HepG2 (cell line): ENCODE results near the gene CCDC170. TPM values are rescaled to one million over a fixed set of nuclear protein-coding genes. Genes with fewer than 3 reads are reported as not detected.

Experiments used
- ATAC-seq: fragments of 200-7000 bp; cut with Tn5 transposase; 3 replicates; pipeline ENCODE4 v1.9.1; 2020; ENCODE audit warnings: mild to moderate bottlenecking, moderate library complexity
- BruUV-seq: library from RNA; stranded (reverse); fragments of 400-500 nt; replicated peaks from 2 replicates; lab custom pipeline; 2021; lab: Mats Ljungman, UMichigan
- CTCF ChIA-PET: fragments of 300-600 bp; formaldehyde crosslinking; extraction: SDS; loops from one replicate; lab custom pipeline; 2021; ENCODE audit warnings: low total read pairs, inconsistent platforms, low intra/inter-chr PET ratio; lab: Yijun Ruan, JAX
- POLR2A ChIA-PET: fragments of 350-600 bp; sonication (Branson Sonifier 250); formaldehyde crosslinking; loops from one replicate; lab custom pipeline; 2020; ENCODE audit warnings: antibody characterized with exemption, inconsistent platforms; lab: Yijun Ruan, JAX
- DNase-seq: peaks from one replicate; pipeline ENCODE4 v3.0.0-alpha.2; 2015; ENCODE audit warnings: low spot score
- FAIRE-seq: peaks from 3 replicates; lab custom pipeline; 2011; peaks lifted over from hg19 to GRCh38; lab: Jason Lieb, UNC
- H2AFZ ChIP-seq: one replicate; pipeline ENCODE4 v1.6.1; 2011; ENCODE audit warnings: low read length, inconsistent platforms
- H3K27ac ChIP-seq: fragments of 300-600 bp; 3 replicates; pipeline ENCODE4 v1.8.0; 2011; ENCODE audit warnings: mixed run types, mild to moderate bottlenecking, mixed read lengths, low read length, inconsistent platforms; ENCODE audit not compliant: insufficient read depth; ENCODE audit errors: extremely low read length
- H3K27me3 ChIP-seq, 2 experiments: fragments of 200-600 bp in 1 of 2; 2 replicates in 1 of 2; 3 replicates in 1 of 2; pipeline versions ENCODE4 v1.6.0 to v1.8.0; 2011; ENCODE audit warnings: low read length in 2 of 2, mild to moderate bottlenecking in 2 of 2, moderate library complexity in 2 of 2, inconsistent platforms in 1 of 2; ENCODE audit not compliant: insufficient read depth in 2 of 2, control insufficient read depth in 1 of 2
- H3K36me3 ChIP-seq, 2 experiments: fragments of 200-600 bp in 1 of 2; replicated peaks in 1 of 2; 2 replicates in 1 of 2; 3 replicates in 1 of 2; pipeline versions ENCODE4 v1.5.1 to v1.8.0; 2011; ENCODE audit warnings: low read length in 2 of 2, inconsistent platforms in 1 of 2; ENCODE audit not compliant: insufficient read depth in 2 of 2, control insufficient read depth in 1 of 2
- H3K4me1 ChIP-seq: 2 replicates; pipeline ENCODE4 v1.5.1; 2012; ENCODE audit warnings: low read length, inconsistent platforms; ENCODE audit not compliant: insufficient read depth
- H3K4me2 ChIP-seq: 2 replicates; pipeline ENCODE4 v1.6.0; 2011; ENCODE audit warnings: low read depth, low read length, inconsistent platforms
- H3K4me3 ChIP-seq, 3 experiments: fragments of 200-600 bp in 1 of 3; sonication (generic), shearing (Covaris generic) in 1 of 3; replicated peaks in 1 of 3; 2 replicates each; pipeline ENCODE4 v1.5.1; 2011 to 2016; ENCODE audit warnings: low read length in 3 of 3, inconsistent platforms in 2 of 3, low read depth in 2 of 3, mild to moderate bottlenecking in 2 of 3, control low read depth in 1 of 3, mixed read lengths in 1 of 3; ENCODE audit not compliant: insufficient read depth in 1 of 3
- H3K79me2 ChIP-seq: one replicate; pipeline ENCODE4 v1.6.1; 2011; ENCODE audit warnings: low read length, inconsistent platforms; ENCODE audit not compliant: insufficient read depth
- H3K9ac ChIP-seq: 2 replicates; pipeline ENCODE4 v1.6.0; 2011; ENCODE audit warnings: mild to moderate bottlenecking, low read depth, low read length, inconsistent platforms; ENCODE audit not compliant: insufficient read depth
- H3K9me3 ChIP-seq: 2 replicates; pipeline ENCODE4 v1.5.1; 2012; ENCODE audit warnings: mild to moderate bottlenecking, low read length
- H4K20me1 ChIP-seq: 2 replicates; pipeline ENCODE4 v1.6.0; 2011; ENCODE audit warnings: inconsistent platforms, mild to moderate bottlenecking, low read length, moderate library complexity; ENCODE audit not compliant: insufficient read depth
- HNRNPK ChIP-seq: fragments of 200-400 bp; formaldehyde crosslinking; IDR thresholded peaks from 2 replicates; pipeline ENCODE4 v1.6.1; 2018; ENCODE audit warnings: low read length, low read depth, moderate library complexity, mild to moderate bottlenecking; ENCODE audit not compliant: poor library complexity, severe bottlenecking
- HOXA3 ChIP-seq: sonication (generic); formaldehyde crosslinking; IDR thresholded peaks from 2 replicates; pipeline ENCODE4 v1.5.0; 2020; ENCODE audit warnings: missing genetic modification reagents
- HOXD1 ChIP-seq: sonication (generic); formaldehyde crosslinking; IDR thresholded peaks from 2 replicates; pipeline ENCODE4 v1.5.0; 2020; ENCODE audit warnings: missing genetic modification reagents
- JDP2 ChIP-seq: sonication (generic); formaldehyde crosslinking; IDR thresholded peaks from 2 replicates; pipeline ENCODE4 v1.8.1; 2022; ENCODE audit warnings: missing genetic modification reagents, borderline replicate concordance
- PITX1 ChIP-seq: sonication (generic); formaldehyde crosslinking; IDR thresholded peaks from 2 replicates; pipeline ENCODE4 v1.5.1; 2020; ENCODE audit warnings: mild to moderate bottlenecking, missing genetic modification reagents
- RAD51 ChIP-seq: fragments of 450-650 bp; IDR thresholded peaks from 2 replicates; pipeline ENCODE4 v1.6.1; 2016; ENCODE audit warnings: borderline replicate concordance
- STAG1 ChIP-seq: sonication (generic); formaldehyde crosslinking; IDR thresholded peaks from 2 replicates; pipeline ENCODE4 v1.4.0; 2020; ENCODE audit warnings: missing genetic modification reagents
- TARDBP ChIP-seq: sonication (generic); formaldehyde crosslinking; IDR thresholded peaks from 2 replicates; pipeline ENCODE4 v1.8.0; 2022; ENCODE audit warnings: mild to moderate bottlenecking, missing genetic modification reagents
- ZIK1 ChIP-seq: sonication (generic); formaldehyde crosslinking; IDR thresholded peaks from 2 replicates; pipeline ENCODE4 v1.5.0; 2020; ENCODE audit warnings: mild to moderate bottlenecking, low read depth, missing genetic modification reagents, borderline replicate concordance
- ZNF10 ChIP-seq: sonication (generic); formaldehyde crosslinking; IDR thresholded peaks from 2 replicates; pipeline ENCODE4 v1.4.0; 2020; ENCODE audit warnings: mild to moderate bottlenecking, low read depth, missing genetic modification reagents, borderline replicate concordance
- ZNF547 ChIP-seq: sonication (generic); formaldehyde crosslinking; IDR thresholded peaks from 2 replicates; pipeline ENCODE4 v1.5.1; 2020; ENCODE audit warnings: mild to moderate bottlenecking, missing genetic modification reagents
- ZNF841 ChIP-seq: sonication (generic); formaldehyde crosslinking; IDR thresholded peaks from 2 replicates; pipeline ENCODE4 v1.8.1; 2023; ENCODE audit warnings: missing genetic modification reagents, borderline replicate concordance
- WGBS: methylation state at CpG from one replicate; pipeline ENCODE4 v1.1.6; 2017; ENCODE audit warnings: low lambda C conversion rate; 5-methylcytosine and 5-hydroxymethylcytosine counted together
- in situ Hi-C: cut with HindIII; loops from 2 replicates; pipeline ENCODE4 v1.10.0; 2017; ENCODE audit warnings: low pct_unique_long_range_greater_than_20kb; ENCODE audit not compliant: extremely low pct_ligation_motif_present
- intact Hi-C: fragments of 100-400 bp; cut with micrococcal nuclease; formaldehyde crosslinking; loops from one replicate; pipeline ENCODE4 v1.10.0; 2022; ENCODE audit not compliant: unreplicated experiment
- polyA plus RNA-seq, 8 experiments: library from polyadenylated mRNA; depleted of rRNA in 3 of 8; stranded (reverse) in 7 of 8; unstranded in 1 of 8; fragments of >200 nt; fragmentation: Illumina TruSeq in 4 of 8; extraction: Trizol in 4 of 8; gene quantifications; 2 replicates each; pipeline versions ENCODE4 v1.2.1 to v1.2.3, GENCODE V29; 2011 to 2016; ENCODE audit warnings: low read depth in 4 of 8, missing spikeins in 1 of 8, mixed read lengths in 1 of 8; ENCODE audit not compliant: insufficient read depth in 1 of 8
- total RNA-seq, 5 experiments: library from RNA; depleted of rRNA; stranded (reverse); fragments of >200 nt; fragmentation: Illumina TruSeq; extraction: Trizol; gene quantifications; 2 replicates each; pipeline ENCODE4 v1.2.3, GENCODE V29; 2016; ENCODE audit warnings: low read depth in 1 of 5
- TF ChIP-seq, protein P1 (sequence below), 2 experiments: sonication (generic) in 1 of 2; formaldehyde crosslinking in 1 of 2; IDR thresholded peaks; 2 replicates each; pipeline versions ENCODE4 v1.4.0 to v1.6.1; 2018 to 2020; ENCODE audit warnings: missing genetic modification reagents in 2 of 2, borderline replicate concordance in 1 of 2, low read depth in 1 of 2, mild to moderate bottlenecking in 1 of 2, missing biosample characterization in 1 of 2
- TF ChIP-seq, protein P2 (sequence below): sonication (generic); formaldehyde crosslinking; IDR thresholded peaks from 2 replicates; pipeline ENCODE4 v1.4.0; 2020; ENCODE audit warnings: missing genetic modification reagents, mild to moderate bottlenecking, borderline replicate concordance
- TF ChIP-seq, protein P3 (sequence below): IDR thresholded peaks from 2 replicates; pipeline ENCODE4 v1.6.1; 2016; ENCODE audit warnings: low read depth, borderline replicate concordance

The CCDC170 gene
- total and polyA plus RNA-seq, 2 of the 13 experiments (the other 11 are each of a cell fraction or from before 2014, with no cell fraction given) = 0.90 to 5.1 TPM

DNA sequence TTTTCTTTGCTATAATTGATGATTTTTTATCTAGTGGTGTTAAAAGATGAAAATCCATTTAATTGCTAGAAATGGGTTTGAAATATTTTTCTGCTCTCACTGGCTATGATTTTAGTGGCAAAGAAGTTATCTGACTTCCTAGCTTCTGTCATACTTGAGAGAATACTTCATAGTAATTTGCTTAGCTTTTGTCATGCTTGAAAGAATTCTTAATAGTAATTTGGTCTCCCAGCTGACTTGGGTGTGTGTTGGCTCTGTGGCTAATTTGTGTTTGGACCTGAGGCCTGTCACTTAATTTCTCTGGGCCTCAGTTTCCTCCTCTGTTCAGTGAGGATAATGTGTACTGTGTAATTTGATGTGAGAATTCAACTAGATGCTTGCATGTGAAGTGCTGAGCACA lies 29.1 kb upstream of the CCDC170 start:
- H3K36me3 ChIP-seq = peaks cover 10 to 55% of the 10 kb centered on the region in 2 experiments

DNA sequence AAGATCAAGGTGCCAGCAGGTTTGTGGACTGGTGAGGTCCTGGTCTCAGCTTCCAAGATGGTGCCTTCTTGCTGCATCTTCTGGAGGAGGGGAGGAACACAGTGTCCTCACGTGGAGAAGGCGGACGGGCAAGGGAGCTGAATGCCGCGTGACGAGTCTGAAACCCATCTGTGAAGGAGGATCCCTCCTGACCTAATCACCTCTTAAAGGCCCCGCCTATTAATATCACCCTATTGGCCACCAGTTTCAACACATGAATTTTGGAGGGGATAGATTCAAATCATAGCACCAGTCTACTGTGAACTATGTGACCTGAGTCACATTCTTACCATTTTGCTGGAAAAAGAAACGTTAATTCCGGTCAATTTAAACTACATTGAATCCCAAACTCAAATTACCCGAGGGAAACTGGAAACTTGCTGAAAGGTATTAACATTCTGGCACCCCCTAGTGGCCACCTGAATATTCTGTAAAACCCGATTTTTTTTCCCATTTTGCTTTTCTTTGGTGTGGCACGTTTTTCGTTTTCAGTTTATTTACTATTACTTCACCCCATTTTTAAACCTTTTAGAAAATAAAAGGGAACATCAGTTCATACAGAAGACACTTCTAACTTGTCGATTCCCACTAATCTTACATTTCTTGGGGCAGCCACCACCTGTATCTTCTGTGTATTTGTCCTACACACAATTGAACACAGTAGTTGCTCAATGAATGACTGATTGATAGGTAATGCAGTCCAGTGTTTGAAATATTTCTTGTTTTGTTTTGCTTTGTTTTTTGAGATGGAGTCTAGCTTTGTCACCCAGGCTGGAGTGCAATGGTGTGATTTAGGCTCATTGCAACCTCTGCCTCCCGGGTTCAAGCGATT lies 17.9 kb upstream of the CCDC170 start:
- H3K9ac ChIP-seq = no peak overlapping the region
- H3K27me3 ChIP-seq = no peaks in the 10 kb centered on the region
- no peaks in the 10 kb centered on the region for H3K79me2 ChIP-seq
- peaks cover 11% of the 10 kb centered on the region for H3K4me1 ChIP-seq
- H3K27ac ChIP-seq = no peak overlapping the region
- CTCF ChIA-PET = interaction anchor here (1.1 to 3.0 kb wide), 4 partner anchors 35 to 69 kb away, joined by 5 to 23 read pairs (median 11); no protein-coding TSS in a partner anchor
- H3K9me3 ChIP-seq = no peaks in the 10 kb centered on the region
- H3K4me3 ChIP-seq = peak overlapping the region in 2 of 3 experiments; percentile 18 to 38; a peak in 2 of 6 replicates
- H4K20me1 ChIP-seq = no peaks in the 10 kb centered on the region
- no TSS peak for BruUV-seq
- H3K36me3 ChIP-seq = no peaks in the 10 kb centered on the region; a peak in 1 of 5 replicates
- H2AFZ ChIP-seq = peak overlapping the region; percentile 88
- FAIRE-seq (peak; percentile 90), DNase-seq (peak; percentile 57), ATAC-seq (peak; percentile 72)
- peak overlapping the region; percentile 69 for H3K4me2 ChIP-seq
- POLR2A ChIA-PET = no interaction called here
- 43% methylated on average over 16 of the region's 16 CpGs for WGBS
- in situ Hi-C loops (loop anchor here (5.0 to 10.0 kb wide), 2 partner anchors 34 to 61 kb away; no protein-coding TSS in a partner anchor), intact Hi-C loops (loop anchor here (1.0 kb wide), 3 partner anchors 35 to 70 kb away; no protein-coding TSS in a partner anchor)
- TF ChIP-seq, protein P1, sequence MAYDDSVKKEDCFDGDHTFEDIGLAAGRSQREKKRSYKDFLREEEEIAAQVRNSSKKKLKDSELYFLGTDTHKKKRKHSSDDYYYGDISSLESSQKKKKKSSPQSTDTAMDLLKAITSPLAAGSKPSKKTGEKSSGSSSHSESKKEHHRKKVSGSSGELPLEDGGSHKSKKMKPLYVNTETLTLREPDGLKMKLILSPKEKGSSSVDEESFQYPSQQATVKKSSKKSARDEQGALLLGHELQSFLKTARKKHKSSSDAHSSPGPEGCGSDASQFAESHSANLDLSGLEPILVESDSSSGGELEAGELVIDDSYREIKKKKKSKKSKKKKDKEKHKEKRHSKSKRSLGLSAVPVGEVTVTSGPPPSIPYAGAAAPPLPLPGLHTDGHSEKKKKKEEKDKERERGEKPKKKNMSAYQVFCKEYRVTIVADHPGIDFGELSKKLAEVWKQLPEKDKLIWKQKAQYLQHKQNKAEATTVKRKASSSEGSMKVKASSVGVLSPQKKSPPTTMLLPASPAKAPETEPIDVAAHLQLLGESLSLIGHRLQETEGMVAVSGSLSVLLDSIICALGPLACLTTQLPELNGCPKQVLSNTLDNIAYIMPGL (CRISPR knock-in tag; IDR thresholded peaks at IDR 0.05; ENCODE audit: borderline replicate concordance in 1 of 2, low read depth in 1 of 2) = 0 out of 4 replicates have a peak, but pooled peaks of 1 of the 2 experiments have one; percentile 22
- no peak for TF ChIP-seq ZNF841 (CRISPR knock-in tag)
- peak; percentile 76 for TF ChIP-seq STAG1 (CRISPR knock-in tag)
- TF ChIP-seq TARDBP = 0 out of 2 replicates have a peak, but pooled peaks have one; percentile 38
- TF ChIP-seq ZNF547 (CRISPR knock-in tag) = peak; percentile 24; the same call in 1 of the 2 replicates
- TF ChIP-seq ZIK1 = no peak
- TF ChIP-seq, protein P2, sequence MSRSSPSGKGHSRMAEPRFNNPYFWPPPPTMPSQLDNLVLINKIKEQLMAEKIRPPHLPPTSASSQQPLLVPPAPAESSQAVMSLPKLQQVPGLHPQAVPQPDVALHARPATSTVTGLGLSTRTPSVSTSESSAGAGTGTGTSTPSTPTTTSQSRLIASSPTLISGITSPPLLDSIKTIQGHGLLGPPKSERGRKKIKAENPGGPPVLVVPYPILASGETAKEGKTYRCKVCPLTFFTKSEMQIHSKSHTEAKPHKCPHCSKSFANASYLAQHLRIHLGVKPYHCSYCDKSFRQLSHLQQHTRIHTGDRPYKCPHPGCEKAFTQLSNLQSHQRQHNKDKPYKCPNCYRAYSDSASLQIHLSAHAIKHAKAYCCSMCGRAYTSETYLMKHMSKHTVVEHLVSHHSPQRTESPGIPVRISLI (CRISPR knock-in tag) = peak; percentile 58; the same call in 1 of the 2 replicates

More for the DNA sequence above, 29.1 kb upstream of the CCDC170 start:
- no peaks in the 10 kb centered on the region for H3K79me2 ChIP-seq
- TF ChIP-seq RAD51 = no peak
- TF ChIP-seq, protein P3, sequence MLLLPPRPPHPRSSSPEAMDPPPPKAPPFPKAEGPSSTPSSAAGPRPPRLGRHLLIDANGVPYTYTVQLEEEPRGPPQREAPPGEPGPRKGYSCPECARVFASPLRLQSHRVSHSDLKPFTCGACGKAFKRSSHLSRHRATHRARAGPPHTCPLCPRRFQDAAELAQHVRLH (CRISPR knock-in tag) = no peak
- no peak for TF ChIP-seq HOXD1 (CRISPR knock-in tag)
- TF ChIP-seq HNRNPK = no peak
- TF ChIP-seq JDP2 (CRISPR knock-in tag) = no peak
- no peak for TF ChIP-seq PITX1 (CRISPR knock-in tag)
- no peak for TF ChIP-seq HOXA3
- no peak for TF ChIP-seq ZNF10 (CRISPR knock-in tag)
- H3K27me3 ChIP-seq = no peaks in the 10 kb centered on the region
- H3K9me3 ChIP-seq = no peaks in the 10 kb centered on the region
- no TSS peak for BruUV-seq
- intact Hi-C loops (no loop called here), in situ Hi-C loops (no loop called here)
- no peak overlapping the region for H3K27ac ChIP-seq
- no peak overlapping the region for H2AFZ ChIP-seq
- no peak for FAIRE-seq
- H3K4me3 ChIP-seq = no peak overlapping the region
- no peak for DNase-seq
- ChIA-PET POLR2A (no interaction called here), CTCF (no interaction called here)
- H3K9ac ChIP-seq = no peak overlapping the region
- no peak overlapping the region for H3K4me2 ChIP-seq
- no peaks in the 10 kb centered on the region for H4K20me1 ChIP-seq
- ATAC-seq = no peak
- H3K4me1 ChIP-seq = no peaks in the 10 kb centered on the region
